WI38 (cell line): ENCODE results near the gene SPINK8.

ENCODE experiments used
- H3K4me3 ChIP-seq: 2 replicates; pipeline ENCODE4 v1.5.1; 2011; ENCODE audit warnings: low read depth, mild to moderate bottlenecking, control low read depth, low read length
- TF ChIP-seq, protein P1 (sequence below): IDR thresholded peaks from 2 replicates; pipeline ENCODE4 v1.5.1; 2012; ENCODE audit warnings: low read depth, mild to moderate bottlenecking, control low read depth, low read length

Gene SPINK8

DNA sequence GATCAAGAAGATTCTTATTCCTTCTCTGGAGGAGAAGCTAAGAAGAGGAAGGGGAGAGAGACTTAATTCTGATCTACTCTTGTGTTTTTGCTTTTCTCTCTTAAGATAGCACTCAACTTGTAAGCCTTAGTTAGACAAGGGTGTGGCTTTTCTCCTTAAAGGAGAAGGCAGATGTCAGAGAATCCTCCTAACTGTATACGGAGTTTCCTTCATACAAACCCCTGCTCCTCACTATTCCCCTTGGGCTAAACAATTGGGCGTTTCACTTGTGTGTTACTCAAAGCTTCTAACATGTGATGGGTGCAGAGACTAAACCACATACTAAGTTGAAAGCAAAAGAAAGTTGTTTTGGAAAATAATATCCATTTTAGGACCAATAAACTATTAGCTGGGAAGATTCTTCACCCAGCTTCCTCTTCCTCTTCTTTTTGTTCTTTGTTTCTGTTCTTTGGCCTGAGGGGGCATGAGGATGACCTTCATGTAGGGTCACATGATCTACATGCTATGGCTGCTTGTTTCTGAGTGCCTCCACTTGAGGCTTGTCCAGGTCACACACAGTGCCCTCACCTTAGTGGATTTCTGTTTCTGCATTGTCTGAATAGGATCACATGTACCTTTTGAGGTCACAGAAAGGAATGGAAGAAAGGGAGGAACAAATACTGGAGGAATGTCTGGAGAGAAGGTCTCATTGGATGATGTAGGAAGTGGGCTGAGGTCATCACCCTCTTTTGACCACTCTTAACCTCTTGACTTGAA, 14.6 kb downstream of the SPINK8 start:
- H3K4me3 ChIP-seq, result no peak overlapping the region
- TF ChIP-seq, protein P1, sequence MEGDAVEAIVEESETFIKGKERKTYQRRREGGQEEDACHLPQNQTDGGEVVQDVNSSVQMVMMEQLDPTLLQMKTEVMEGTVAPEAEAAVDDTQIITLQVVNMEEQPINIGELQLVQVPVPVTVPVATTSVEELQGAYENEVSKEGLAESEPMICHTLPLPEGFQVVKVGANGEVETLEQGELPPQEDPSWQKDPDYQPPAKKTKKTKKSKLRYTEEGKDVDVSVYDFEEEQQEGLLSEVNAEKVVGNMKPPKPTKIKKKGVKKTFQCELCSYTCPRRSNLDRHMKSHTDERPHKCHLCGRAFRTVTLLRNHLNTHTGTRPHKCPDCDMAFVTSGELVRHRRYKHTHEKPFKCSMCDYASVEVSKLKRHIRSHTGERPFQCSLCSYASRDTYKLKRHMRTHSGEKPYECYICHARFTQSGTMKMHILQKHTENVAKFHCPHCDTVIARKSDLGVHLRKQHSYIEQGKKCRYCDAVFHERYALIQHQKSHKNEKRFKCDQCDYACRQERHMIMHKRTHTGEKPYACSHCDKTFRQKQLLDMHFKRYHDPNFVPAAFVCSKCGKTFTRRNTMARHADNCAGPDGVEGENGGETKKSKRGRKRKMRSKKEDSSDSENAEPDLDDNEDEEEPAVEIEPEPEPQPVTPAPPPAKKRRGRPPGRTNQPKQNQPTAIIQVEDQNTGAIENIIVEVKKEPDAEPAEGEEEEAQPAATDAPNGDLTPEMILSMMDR, result no peak

DNA sequence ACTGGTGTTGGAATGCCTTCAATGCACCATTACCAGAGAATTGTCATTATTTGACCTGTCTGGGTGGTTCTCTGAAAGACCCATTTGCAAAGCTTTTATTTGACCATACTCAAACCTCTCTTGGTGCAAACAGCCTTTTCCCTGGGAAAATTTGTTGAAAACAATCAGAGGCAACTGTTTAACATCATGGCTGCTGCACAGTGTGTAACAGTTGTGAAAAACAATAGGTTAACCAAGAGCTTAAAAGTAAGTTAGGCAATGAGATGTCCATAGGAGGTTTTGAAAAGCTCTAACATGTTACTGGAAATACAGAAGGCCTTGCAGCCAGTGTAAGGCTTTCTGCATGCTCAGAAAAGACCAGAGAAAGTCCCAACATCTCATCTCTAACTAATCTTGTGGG, 18.9 kb downstream of the SPINK8 start:
- H3K4me3 ChIP-seq, result no peak overlapping the region
- TF ChIP-seq, protein P1, result no peak

DNA sequence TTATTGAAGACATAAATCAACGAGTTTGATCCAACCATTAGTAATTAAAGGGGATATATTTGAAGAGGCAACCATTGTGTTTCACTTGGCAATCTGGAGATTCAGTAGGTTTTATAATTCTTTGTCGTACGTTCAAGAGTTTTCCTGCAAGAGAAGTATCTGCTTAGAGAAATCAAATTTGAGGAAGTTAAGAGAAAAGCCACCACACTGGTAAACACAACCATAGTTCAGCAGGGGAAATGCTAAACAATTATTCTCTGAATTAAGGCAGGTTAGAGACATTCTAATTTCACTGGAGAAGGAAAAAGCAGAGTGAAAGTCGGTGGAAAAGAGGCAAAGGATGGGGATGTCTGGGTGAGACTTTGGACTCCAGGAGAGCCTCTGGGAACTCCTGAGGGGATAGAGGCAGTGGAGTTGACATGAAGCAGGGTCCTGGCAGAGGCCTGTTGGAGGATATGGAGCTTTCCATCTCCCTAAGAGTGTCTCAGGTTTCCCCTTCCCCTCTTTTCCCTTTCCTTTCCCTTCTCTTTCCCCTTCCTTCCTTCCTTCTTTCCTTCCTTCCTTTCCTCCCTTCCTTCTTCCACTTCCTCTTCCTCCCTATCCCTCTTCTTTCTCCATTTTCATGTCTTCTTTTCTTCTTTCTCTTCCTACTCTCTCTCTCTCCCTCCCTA, 26.5 kb downstream of the SPINK8 start:
- no peak overlapping the region for H3K4me3 ChIP-seq
- TF ChIP-seq, protein P1, result no peak

DNA sequence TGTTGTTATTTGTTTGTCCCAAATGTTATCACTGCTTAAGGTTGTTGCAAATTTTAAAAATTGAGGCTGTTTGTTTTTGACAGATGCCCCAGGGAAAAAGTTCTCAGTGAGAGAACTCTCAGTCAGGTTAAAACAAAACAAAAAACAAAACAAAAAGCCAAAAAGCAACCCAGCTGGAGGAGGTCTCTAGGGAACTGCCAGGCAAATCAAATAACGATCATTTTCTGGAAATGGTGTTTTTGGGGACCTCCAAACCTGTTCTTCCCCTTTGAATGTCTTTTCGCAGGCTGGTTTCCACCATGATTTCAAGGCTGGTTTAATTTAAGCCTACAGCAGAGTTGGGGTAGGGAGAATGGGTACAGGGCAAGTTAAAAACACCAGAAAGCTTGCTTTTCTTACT, 27.2 kb downstream of the SPINK8 start:
- H3K4me3 ChIP-seq, result no peak overlapping the region
- TF ChIP-seq, protein P1, result no peak

DNA sequence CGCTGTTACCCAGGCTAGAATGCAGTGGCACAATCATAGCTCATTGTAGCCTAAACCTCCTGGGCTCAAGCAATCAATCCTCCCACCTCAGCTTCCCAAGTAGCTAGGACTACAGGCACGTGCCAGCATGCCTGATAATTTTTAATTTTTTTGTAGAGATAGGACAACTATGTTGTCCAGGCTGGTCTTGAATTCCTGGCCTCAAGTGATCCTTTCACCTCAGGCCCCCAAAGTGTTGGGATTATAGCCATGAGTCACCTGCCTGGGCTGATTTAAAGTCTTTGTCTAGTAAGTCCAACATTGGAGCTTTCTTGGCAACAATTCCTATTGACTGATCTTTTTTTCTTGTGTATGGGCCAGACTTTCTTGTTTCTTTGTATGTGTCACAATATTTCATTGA, 28.1 kb downstream of the SPINK8 start:
- TF ChIP-seq, protein P1, result no peak
- H3K4me3 ChIP-seq, result no peak overlapping the region

DNA sequence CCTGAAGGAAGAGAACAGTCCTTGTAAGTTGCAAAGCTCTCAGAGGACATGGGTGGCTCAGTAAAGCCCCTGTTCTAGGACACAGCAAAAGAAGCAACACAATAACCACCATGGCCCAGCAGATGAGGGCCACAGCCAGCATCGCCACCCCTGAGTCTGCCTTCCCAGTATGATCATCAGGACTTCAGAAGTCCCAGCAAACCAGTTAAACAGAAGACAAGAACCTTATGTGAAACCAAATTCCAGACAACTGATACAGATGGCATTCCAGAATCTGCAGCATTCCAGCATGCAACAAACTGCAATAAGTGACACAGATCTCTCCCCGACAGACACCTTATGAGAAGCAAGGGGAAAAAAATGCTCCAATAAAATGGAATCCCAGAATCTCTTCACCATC, 30.4 kb downstream of the SPINK8 start:
- H3K4me3 ChIP-seq, result no peak overlapping the region
- TF ChIP-seq, protein P1, result no peak

DNA sequence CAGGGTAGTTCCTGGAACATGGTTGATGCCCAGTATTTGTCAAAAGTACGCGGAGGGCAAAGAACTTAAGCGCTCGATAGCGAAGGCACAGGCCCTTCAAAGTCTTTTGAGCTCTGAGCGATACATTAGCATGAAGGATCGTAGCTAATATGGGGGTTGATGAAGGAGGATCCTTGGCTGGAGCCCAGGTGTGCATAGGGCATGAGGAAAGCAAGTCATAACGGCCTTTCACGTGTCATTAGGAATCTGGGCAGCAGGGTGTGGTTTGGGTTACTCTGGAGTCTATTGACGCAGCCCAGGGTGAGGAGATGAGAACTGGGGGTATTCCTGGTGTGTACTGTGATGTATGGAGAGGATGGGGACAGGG, 31.7 kb downstream of the SPINK8 start:
- H3K4me3 ChIP-seq, result peak overlapping the region; percentile 84
- TF ChIP-seq, protein P1, result no peak
